Tibial nerve (tissue), 4 donors: ENCODE measurements around the gene ST6GALNAC4. TPM values are rescaled to one million over a fixed set of nuclear protein-coding genes. Genes with fewer than 3 reads are reported as not detected.

Experiments used
- DNase-seq, 2 donors: peaks; one replicate each; pipeline ENCODE4 v3.0.0-alpha.2; 2019; ENCODE audit warnings: low spot score in 2 of 2
- H3K27ac ChIP-seq, 4 donors: fragments of 200-600 bp; sonication (generic) in 3 of 4; one replicate each; pipeline ENCODE4 v1.5.1; 2017 to 2019; ENCODE audit warnings: mild to moderate bottlenecking in 1 of 4
- H3K27me3 ChIP-seq, 2 donors: fragments of 200-600 bp; sonication (generic) in 1 of 2; one replicate each; pipeline versions ENCODE4 v1.5.1 to v1.6.0; 2017 to 2019
- H3K36me3 ChIP-seq, 3 donors: fragments of 200-600 bp; sonication (generic); one replicate each; pipeline ENCODE4 v1.5.1; 2018 to 2019
- H3K4me1 ChIP-seq, 4 donors: fragments of 200-600 bp; sonication (generic) in 3 of 4; one replicate each; pipeline ENCODE4 v1.5.1; 2017 to 2019
- H3K4me3 ChIP-seq, 4 donors: fragments of 200-600 bp; sonication (generic) in 3 of 4; one replicate each; pipeline ENCODE4 v1.5.1; 2017 to 2019; ENCODE audit warnings: mild to moderate bottlenecking in 1 of 4, moderate library complexity in 1 of 4
- H3K9me3 ChIP-seq, 4 donors: fragments of 200-600 bp; sonication (generic) in 3 of 4; one replicate each; pipeline ENCODE4 v1.5.1; 2017 to 2019
- CTCF ChIP-seq, 5 experiments: fragments of 200-600 bp in 3 of 5; fragments of 450-650 bp in 2 of 5; sonication (generic) in 3 of 5; IDR thresholded peaks; one replicate each; pipeline ENCODE4 v1.5.1; 2016 to 2019; ENCODE audit warnings: antibody characterized with exemption in 5 of 5, mild to moderate bottlenecking in 3 of 5, moderate library complexity in 2 of 5
- EP300 ChIP-seq, 2 donors: sonication (generic); formaldehyde crosslinking; IDR thresholded peaks; one replicate each; pipeline ENCODE4 v1.6.1; 2017; ENCODE audit warnings: antibody characterized with exemption in 2 of 2, mild to moderate bottlenecking in 1 of 2
- POLR2A ChIP-seq, 2 donors: fragments of 450-650 bp; IDR thresholded peaks; one replicate each; pipeline ENCODE4 v1.6.1; 2017; ENCODE audit warnings: antibody characterized with exemption in 2 of 2, mild to moderate bottlenecking in 2 of 2, moderate library complexity in 2 of 2
- WGBS, 2 donors: methylation state at CpG; one replicate each; pipeline ENCODE4 v1.1.5; 2018; 5-methylcytosine and 5-hydroxymethylcytosine counted together
- total RNA-seq, 4 donors: library from RNA; depleted of rRNA; stranded (reverse); fragments of >200 nt; gene quantifications; one replicate each; pipeline ENCODE4 v1.1.0, GENCODE V29; 2016

The ST6GALNAC4 gene
- total RNA-seq, 4 donors from 2014 or later: 23.9 to 70.5 (median 37.0) TPM

- Histone ChIP-seq H3K36me3 (peaks cover 3 to 48% (median 26%) of the 10 kb centered on the region in 3 donors), H3K27me3 (no peaks in the 10 kb centered on the region), H3K4me1 (peaks cover 0 to 51% (median 28%) of the 10 kb centered on the region in 4 donors), H3K27ac (peak overlapping the region; percentile 84 to 97 (median 90)), H3K9me3 (peaks cover 0 to 13% (median 0%) of the 10 kb centered on the region in 4 donors), H3K4me3 (peak overlapping the region; percentile 76 to 97 (median 86))
- DNase-seq: no peak
- no peak for TF ChIP-seq EP300 (IDR thresholded peaks at IDR 0.05)
- TF ChIP-seq CTCF (IDR thresholded peaks at IDR 0.05): no peak
- no peak for TF ChIP-seq POLR2A (IDR thresholded peaks at IDR 0.05)
- 48 to 57% methylated on average over 13 to 15 of the region's 16 CpGs for WGBS, 2 donors
Observed at GRCh38 chr9:127896395-127897192, 20.2 kb downstream of the ST6GALNAC4 start.

- Histone ChIP-seq H3K27me3 (no peaks in the 10 kb centered on the region), H3K36me3 (peaks cover 3 to 55% (median 27%) of the 10 kb centered on the region in 3 donors), H3K27ac (peak overlapping the region; percentile 84 to 97 (median 90)), H3K9me3 (peaks cover 0 to 13% (median 0%) of the 10 kb centered on the region in 4 donors), H3K4me1 (peaks cover 0 to 43% (median 26%) of the 10 kb centered on the region in 4 donors), H3K4me3 (no peak overlapping the region)
- DNase-seq: no peak
- 94 to 100% methylated on average over 8 of the region's 8 CpGs for WGBS, 2 donors
- TF ChIP-seq POLR2A (IDR thresholded peaks at IDR 0.05): no peak
- no peak for TF ChIP-seq CTCF (IDR thresholded peaks at IDR 0.05)
- TF ChIP-seq EP300 (IDR thresholded peaks at IDR 0.05): no peak
Observed at GRCh38 chr9:127895811-127896210, 21.0 kb downstream of the ST6GALNAC4 start.

GRCh38 chr9:127893392-127893791, 23.4 kb downstream of the ST6GALNAC4 start:
- Histone ChIP-seq H3K27ac (no peak overlapping the region), H3K4me3 (no peak overlapping the region), H3K9me3 (peaks cover 0 to 13% (median 0%) of the 10 kb centered on the region in 4 donors), H3K4me1 (peaks cover 0 to 31% (median 20%) of the 10 kb centered on the region in 4 donors), H3K36me3 (peaks cover 5 to 80% (median 35%) of the 10 kb centered on the region in 3 donors), H3K27me3 (no peaks in the 10 kb centered on the region)
- DNase-seq: no peak
- no peak for TF ChIP-seq POLR2A (IDR thresholded peaks at IDR 0.05)
- TF ChIP-seq EP300 (IDR thresholded peaks at IDR 0.05): no peak
- no peak for TF ChIP-seq CTCF (IDR thresholded peaks at IDR 0.05)
- 95 to 96% methylated on average over 4 of the region's 4 CpGs for WGBS, 2 donors

- TF ChIP-seq POLR2A (IDR thresholded peaks at IDR 0.05) (no peak), EP300 (IDR thresholded peaks at IDR 0.05) (no peak), CTCF (IDR thresholded peaks at IDR 0.05) (no peak)
- Histone ChIP-seq H3K9me3 (peaks cover 0 to 13% (median 0%) of the 10 kb centered on the region in 4 donors), H3K4me3 (no peak overlapping the region), H3K36me3 (peaks cover 5 to 85% (median 35%) of the 10 kb centered on the region in 3 donors), H3K27ac (no peak overlapping the region), H3K4me1 (peaks cover 0 to 29% (median 16%) of the 10 kb centered on the region in 4 donors), H3K27me3 (no peaks in the 10 kb centered on the region)
- WGBS, 2 donors: 93 to 96% methylated on average over 6 of the region's 6 CpGs
- DNase-seq: no peak
Observed at GRCh38 chr9:127892831-127893230, 24.0 kb downstream of the ST6GALNAC4 start.

- no peak for DNase-seq
- Histone ChIP-seq H3K4me1 (peaks cover 0 to 20% (median 12%) of the 10 kb centered on the region in 4 donors), H3K27ac (no peak overlapping the region), H3K4me3 (no peak overlapping the region), H3K36me3 (peaks cover 9 to 100% (median 50%) of the 10 kb centered on the region in 3 donors), H3K9me3 (peaks cover 0 to 13% (median 0%) of the 10 kb centered on the region in 4 donors), H3K27me3 (no peaks in the 10 kb centered on the region)
- 94 to 98% methylated on average over 3 of the region's 3 CpGs for WGBS, 2 donors
- no peak for TF ChIP-seq POLR2A (IDR thresholded peaks at IDR 0.05)
- no peak for TF ChIP-seq EP300 (IDR thresholded peaks at IDR 0.05)
- no peak for TF ChIP-seq CTCF (IDR thresholded peaks at IDR 0.05)
Observed at GRCh38 chr9:127890053-127890452, 26.8 kb downstream of the ST6GALNAC4 start.
